SK-N-SH (cell line): ENCODE measurements around the gene CSTA. TPM values are rescaled to one million over a fixed set of nuclear protein-coding genes. Genes with fewer than 3 reads are reported as not detected.

Experiments
- CTCF ChIA-PET: fragments of 300-600, 350-600 bp; formaldehyde crosslinking; extraction: SDS; loops from one replicate; lab custom pipeline; 2021; lab: Yijun Ruan, JAX
- POLR2A ChIA-PET: fragments of 350-600 bp; sonication (Branson Sonifier 250); formaldehyde crosslinking; extraction: SDS; loops from one replicate; lab custom pipeline; 2020; ENCODE audit warnings: antibody characterized with exemption, inconsistent platforms; lab: Yijun Ruan, JAX
- DNase-seq: peaks from one replicate; pipeline ENCODE4 v3.0.0; 2012
- H2AFZ ChIP-seq: fragments of 200-600 bp; sonication (generic); 2 replicates; pipeline ENCODE4 v1.8.1; 2016; ENCODE audit warnings: antibody characterized with exemption, mild to moderate bottlenecking, low read depth
- H3F3A ChIP-seq: fragments of 200-600 bp; sonication (generic); replicated peaks from 2 replicates; pipeline ENCODE3; 2016; ENCODE audit warnings: antibody characterized with exemption, mild to moderate bottlenecking; ENCODE audit not compliant: insufficient read depth
- H3K27ac ChIP-seq, 2 experiments: fragments of 200-500 bp in 1 of 2; fragments of 200-600 bp in 1 of 2; sonication (Bioruptor generic) in 1 of 2; sonication (generic), shearing (Covaris generic) in 1 of 2; 2 replicates each; pipeline versions ENCODE4 v1.5.1 to v1.6.1; 2014 to 2016; ENCODE audit warnings: low read depth in 2 of 2, inconsistent platforms in 1 of 2, low read length in 1 of 2, mild to moderate bottlenecking in 1 of 2, mixed read lengths in 1 of 2
- H3K27me3 ChIP-seq: fragments of 200-600 bp; sonication (generic), shearing (Covaris generic); 2 replicates; pipeline ENCODE4 v1.6.1; 2016; ENCODE audit warnings: mixed run types; ENCODE audit not compliant: insufficient read depth
- H3K36me3 ChIP-seq, 2 experiments: fragments of 200-500 bp in 1 of 2; fragments of 200-600 bp in 1 of 2; sonication (Bioruptor generic) in 1 of 2; sonication (generic) in 1 of 2; replicated peaks in 1 of 2; 2 replicates each; pipeline versions ENCODE3 to v1.5.1; 2014 to 2016; ENCODE audit warnings: low read length in 1 of 2, mild to moderate bottlenecking in 1 of 2; ENCODE audit not compliant: insufficient read depth in 2 of 2, control insufficient read depth in 1 of 2
- H3K4me1 ChIP-seq, 2 experiments: fragments of 200-500 bp in 1 of 2; fragments of 200-600 bp in 1 of 2; sonication (Bioruptor generic) in 1 of 2; sonication (generic), shearing (Covaris generic) in 1 of 2; 2 replicates each; pipeline versions ENCODE4 v1.5.1 to v1.6.1; 2014 to 2016; ENCODE audit warnings: low read depth in 1 of 2, low read length in 1 of 2, mixed run types in 1 of 2; ENCODE audit not compliant: insufficient read depth in 2 of 2, control insufficient read depth in 1 of 2
- H3K4me2 ChIP-seq: fragments of 200-600 bp; sonication (generic), shearing (Covaris generic); 2 replicates; pipeline ENCODE4 v1.6.1; 2017; ENCODE audit warnings: mixed run types
- H3K4me3 ChIP-seq, 2 experiments: fragments of 200-500 bp in 1 of 2; fragments of 200-600 bp in 1 of 2; sonication (Bioruptor generic) in 1 of 2; sonication (generic), shearing (Covaris generic) in 1 of 2; 2 replicates each; pipeline versions ENCODE4 v1.5.1 to v1.8.1; 2014 to 2016; ENCODE audit warnings: low read depth in 2 of 2, inconsistent platforms in 1 of 2, low read length in 1 of 2, mild to moderate bottlenecking in 1 of 2, mixed read lengths in 1 of 2, moderate library complexity in 1 of 2
- H3K79me2 ChIP-seq: fragments of 200-600 bp; sonication (generic); 2 replicates; pipeline ENCODE4 v1.8.1; 2017; ENCODE audit warnings: mild to moderate bottlenecking; ENCODE audit not compliant: insufficient read depth
- H3K9ac ChIP-seq: fragments of 200-600 bp; sonication (generic); 2 replicates; pipeline ENCODE4 v1.6.1; 2017; ENCODE audit warnings: mixed run types
- H3K9me2 ChIP-seq: fragments of 200-600 bp; sonication (generic); 2 replicates; pipeline ENCODE4 v1.6.1; 2017; ENCODE audit warnings: mixed run types
- H3K9me3 ChIP-seq: fragments of 200-600 bp; sonication (generic); 2 replicates; pipeline ENCODE4 v1.6.1; 2017; ENCODE audit warnings: mixed run types, mild to moderate bottlenecking, moderate library complexity
- H4K20me1 ChIP-seq: fragments of 200-600 bp; sonication (generic); 2 replicates; pipeline ENCODE4 v1.6.1; 2017; ENCODE audit warnings: mild to moderate bottlenecking, mixed run types; ENCODE audit not compliant: insufficient read depth
- EZH2phosphoT487 ChIP-seq: fragments of 200-600 bp; sonication (generic); IDR thresholded peaks from 2 replicates; pipeline ENCODE4 v1.6.1; 2017; ENCODE audit warnings: low read depth, mixed run types, mild to moderate bottlenecking, antibody characterized with exemption, moderate library complexity, borderline replicate concordance
- FOXM1 ChIP-seq: IDR thresholded peaks from 2 replicates; pipeline ENCODE4 v1.4.0; 2012; ENCODE audit warnings: low read depth, mild to moderate bottlenecking
- NFIC ChIP-seq: IDR thresholded peaks from 2 replicates; pipeline ENCODE4 v1.4.0; 2012; ENCODE audit warnings: borderline replicate concordance
- NRF1 ChIP-seq: IDR thresholded peaks from 2 replicates; pipeline ENCODE4 v1.6.1; 2012; ENCODE audit warnings: low read depth, mild to moderate bottlenecking, low read length
- POLR2AphosphoS5 ChIP-seq: IDR thresholded peaks from 2 replicates; pipeline ENCODE4 v1.6.1; 2012; ENCODE audit warnings: low read depth, low read length
- RFX5 ChIP-seq: IDR thresholded peaks from 2 replicates; pipeline ENCODE4 v1.6.1; 2012; ENCODE audit warnings: mild to moderate bottlenecking, improper control_type of control experiment, low read length
- SMC3 ChIP-seq: IDR thresholded peaks from 2 replicates; pipeline ENCODE4 v1.6.1; 2012; ENCODE audit warnings: low read depth, low read length, improper control_type of control experiment
- TAF1 ChIP-seq: IDR thresholded peaks from 2 replicates; pipeline ENCODE4 v1.6.1; 2012; ENCODE audit warnings: low read depth, mild to moderate bottlenecking, low read length, moderate library complexity, borderline replicate concordance
- TCF12 ChIP-seq: IDR thresholded peaks from 2 replicates; pipeline ENCODE4 v1.4.0; 2012
- YY1 ChIP-seq: IDR thresholded peaks from 2 replicates; pipeline ENCODE4 v1.4.0; 2012; ENCODE audit warnings: low read depth, mild to moderate bottlenecking
- WGBS: methylation state at CpG from one replicate; pipeline ENCODE4 v1.1.6; 2017; ENCODE audit warnings: low lambda C conversion rate; 5-methylcytosine and 5-hydroxymethylcytosine counted together
- polyA plus RNA-seq, 3 experiments: library from polyadenylated mRNA; depleted of rRNA; stranded (reverse); fragments of >200 nt; gene quantifications; 2 replicates each; pipeline ENCODE4 v1.2.3, GENCODE V29; 2012
- TF ChIP-seq, protein P1 (sequence below): IDR thresholded peaks from 2 replicates; pipeline ENCODE4 v1.4.0; 2012; ENCODE audit warnings: low read depth
- TF ChIP-seq, protein P2 (sequence below): IDR thresholded peaks from 2 replicates; pipeline ENCODE4 v1.4.0; 2012; ENCODE audit warnings: low read depth, borderline replicate concordance
- TF ChIP-seq, protein P3 (sequence below): IDR thresholded peaks from 2 replicates; pipeline ENCODE4; 2012
- TF ChIP-seq, protein P4 (sequence below): fragments of 150-350 bp; IDR thresholded peaks from 2 replicates; pipeline ENCODE4 v1.6.1; 2017; ENCODE audit warnings: antibody characterized with exemption, low read length, low read depth, borderline replicate concordance
- TF ChIP-seq, protein P5 (sequence below): IDR thresholded peaks from 2 replicates; pipeline ENCODE4 v1.6.1; 2012; ENCODE audit warnings: mild to moderate bottlenecking, low read depth, low read length, moderate library complexity

CSTA gene
- polyA plus RNA-seq, 1 of the 3 experiments (the other 2 are of a cell fraction), result not detected

DNA sequence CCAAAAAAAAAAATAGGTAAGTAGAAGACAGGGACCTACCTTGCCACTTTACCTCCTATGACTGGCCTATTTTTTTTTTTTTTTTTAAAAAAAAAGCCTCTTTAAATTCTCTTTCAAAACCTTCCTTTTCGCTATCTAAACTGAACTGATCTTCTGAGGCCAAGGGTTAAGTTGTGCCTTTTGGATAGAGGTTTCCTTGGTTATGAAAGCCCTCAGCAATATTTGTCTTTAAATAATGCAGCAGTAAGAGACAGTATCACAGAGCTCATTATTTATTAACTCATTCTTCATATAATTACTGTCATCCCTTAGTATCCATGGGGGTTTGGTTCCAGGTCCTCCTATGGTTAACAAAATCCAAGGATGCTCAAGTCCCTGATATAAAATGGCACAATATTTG lies 49.0 kb downstream of the CSTA start:
- 86% methylated on average over 1 of the region's 1 CpG for WGBS
- H3K9me2 ChIP-seq, result no peaks in the 10 kb centered on the region
- no peaks in the 10 kb centered on the region for H3K27me3 ChIP-seq
- no peak overlapping the region for H3K4me2 ChIP-seq
- peaks cover 5% of the 10 kb centered on the region for H3F3A ChIP-seq
- no peaks in the 10 kb centered on the region for H4K20me1 ChIP-seq
- peaks cover 13% of the 10 kb centered on the region in 2 experiments for H3K36me3 ChIP-seq
- no peak for DNase-seq
- no peak overlapping the region for H3K9ac ChIP-seq
- no peak overlapping the region for H3K4me3 ChIP-seq
- no peak for TF ChIP-seq NRF1
- TF ChIP-seq, protein P1, sequence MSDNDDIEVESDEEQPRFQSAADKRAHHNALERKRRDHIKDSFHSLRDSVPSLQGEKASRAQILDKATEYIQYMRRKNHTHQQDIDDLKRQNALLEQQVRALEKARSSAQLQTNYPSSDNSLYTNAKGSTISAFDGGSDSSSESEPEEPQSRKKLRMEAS, result no peak
- no peak for TF ChIP-seq YY1
- TF ChIP-seq POLR2AphosphoS5, result no peak
- TF ChIP-seq, protein P2, sequence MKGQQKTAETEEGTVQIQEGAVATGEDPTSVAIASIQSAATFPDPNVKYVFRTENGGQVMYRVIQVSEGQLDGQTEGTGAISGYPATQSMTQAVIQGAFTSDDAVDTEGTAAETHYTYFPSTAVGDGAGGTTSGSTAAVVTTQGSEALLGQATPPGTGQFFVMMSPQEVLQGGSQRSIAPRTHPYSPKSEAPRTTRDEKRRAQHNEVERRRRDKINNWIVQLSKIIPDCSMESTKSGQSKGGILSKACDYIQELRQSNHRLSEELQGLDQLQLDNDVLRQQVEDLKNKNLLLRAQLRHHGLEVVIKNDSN, result no peak
- no peak for TF ChIP-seq TCF12
- TF ChIP-seq, protein P3, sequence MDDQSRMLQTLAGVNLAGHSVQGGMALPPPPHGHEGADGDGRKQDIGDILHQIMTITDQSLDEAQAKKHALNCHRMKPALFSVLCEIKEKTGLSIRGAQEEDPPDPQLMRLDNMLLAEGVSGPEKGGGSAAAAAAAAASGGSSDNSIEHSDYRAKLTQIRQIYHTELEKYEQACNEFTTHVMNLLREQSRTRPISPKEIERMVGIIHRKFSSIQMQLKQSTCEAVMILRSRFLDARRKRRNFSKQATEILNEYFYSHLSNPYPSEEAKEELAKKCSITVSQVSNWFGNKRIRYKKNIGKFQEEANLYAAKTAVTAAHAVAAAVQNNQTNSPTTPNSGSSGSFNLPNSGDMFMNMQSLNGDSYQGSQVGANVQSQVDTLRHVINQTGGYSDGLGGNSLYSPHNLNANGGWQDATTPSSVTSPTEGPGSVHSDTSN, result no peak
- no peak for TF ChIP-seq RFX5
- ChIA-PET POLR2A (no interaction called here), CTCF (no interaction called here)
- no peak overlapping the region for H2AFZ ChIP-seq
- no peaks in the 10 kb centered on the region for H3K4me1 ChIP-seq
- no peak overlapping the region for H3K27ac ChIP-seq
- H3K9me3 ChIP-seq, result no peaks in the 10 kb centered on the region
- peaks cover 10% of the 10 kb centered on the region; the same call in 1 of the 2 replicates for H3K79me2 ChIP-seq

DNA sequence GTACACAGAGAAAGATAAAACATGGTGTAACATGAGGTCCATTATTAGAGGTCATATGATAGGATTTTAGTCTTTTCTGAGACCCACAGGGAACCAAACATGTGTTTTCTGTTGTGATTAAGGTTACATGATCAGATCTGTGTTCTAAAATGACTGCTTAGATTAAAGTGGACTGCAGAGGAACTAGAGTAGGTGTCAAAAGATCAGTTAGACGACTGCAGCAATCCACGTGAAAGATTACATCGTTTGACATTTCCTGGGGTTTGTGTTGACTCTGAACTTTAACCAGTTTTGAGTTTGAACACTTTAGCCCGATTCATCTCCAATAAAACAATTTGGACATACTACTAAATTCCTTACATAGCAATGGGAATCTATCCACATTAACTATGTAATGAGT lies 52.9 kb downstream of the CSTA start:
- H3K36me3 ChIP-seq, result peaks cover 2 to 4% of the 10 kb centered on the region in 2 experiments
- H3K4me3 ChIP-seq, result no peak overlapping the region
- TF ChIP-seq, protein P4, sequence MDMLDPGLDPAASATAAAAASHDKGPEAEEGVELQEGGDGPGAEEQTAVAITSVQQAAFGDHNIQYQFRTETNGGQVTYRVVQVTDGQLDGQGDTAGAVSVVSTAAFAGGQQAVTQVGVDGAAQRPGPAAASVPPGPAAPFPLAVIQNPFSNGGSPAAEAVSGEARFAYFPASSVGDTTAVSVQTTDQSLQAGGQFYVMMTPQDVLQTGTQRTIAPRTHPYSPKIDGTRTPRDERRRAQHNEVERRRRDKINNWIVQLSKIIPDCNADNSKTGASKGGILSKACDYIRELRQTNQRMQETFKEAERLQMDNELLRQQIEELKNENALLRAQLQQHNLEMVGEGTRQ, result no peak
- TF ChIP-seq, protein P5, sequence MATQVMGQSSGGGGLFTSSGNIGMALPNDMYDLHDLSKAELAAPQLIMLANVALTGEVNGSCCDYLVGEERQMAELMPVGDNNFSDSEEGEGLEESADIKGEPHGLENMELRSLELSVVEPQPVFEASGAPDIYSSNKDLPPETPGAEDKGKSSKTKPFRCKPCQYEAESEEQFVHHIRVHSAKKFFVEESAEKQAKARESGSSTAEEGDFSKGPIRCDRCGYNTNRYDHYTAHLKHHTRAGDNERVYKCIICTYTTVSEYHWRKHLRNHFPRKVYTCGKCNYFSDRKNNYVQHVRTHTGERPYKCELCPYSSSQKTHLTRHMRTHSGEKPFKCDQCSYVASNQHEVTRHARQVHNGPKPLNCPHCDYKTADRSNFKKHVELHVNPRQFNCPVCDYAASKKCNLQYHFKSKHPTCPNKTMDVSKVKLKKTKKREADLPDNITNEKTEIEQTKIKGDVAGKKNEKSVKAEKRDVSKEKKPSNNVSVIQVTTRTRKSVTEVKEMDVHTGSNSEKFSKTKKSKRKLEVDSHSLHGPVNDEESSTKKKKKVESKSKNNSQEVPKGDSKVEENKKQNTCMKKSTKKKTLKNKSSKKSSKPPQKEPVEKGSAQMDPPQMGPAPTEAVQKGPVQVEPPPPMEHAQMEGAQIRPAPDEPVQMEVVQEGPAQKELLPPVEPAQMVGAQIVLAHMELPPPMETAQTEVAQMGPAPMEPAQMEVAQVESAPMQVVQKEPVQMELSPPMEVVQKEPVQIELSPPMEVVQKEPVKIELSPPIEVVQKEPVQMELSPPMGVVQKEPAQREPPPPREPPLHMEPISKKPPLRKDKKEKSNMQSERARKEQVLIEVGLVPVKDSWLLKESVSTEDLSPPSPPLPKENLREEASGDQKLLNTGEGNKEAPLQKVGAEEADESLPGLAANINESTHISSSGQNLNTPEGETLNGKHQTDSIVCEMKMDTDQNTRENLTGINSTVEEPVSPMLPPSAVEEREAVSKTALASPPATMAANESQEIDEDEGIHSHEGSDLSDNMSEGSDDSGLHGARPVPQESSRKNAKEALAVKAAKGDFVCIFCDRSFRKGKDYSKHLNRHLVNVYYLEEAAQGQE, result no peak
- TF ChIP-seq TAF1 (no peak), FOXM1 (no peak), TCF12 (no peak), NFIC (no peak), SMC3 (no peak), RFX5 (no peak), EZH2phosphoT487 (no peak)
- TF ChIP-seq, protein P1, result no peak
- TF ChIP-seq, protein P2, result no peak
- peaks cover 5% of the 10 kb centered on the region for H3F3A ChIP-seq
- H4K20me1 ChIP-seq, result no peaks in the 10 kb centered on the region
- no peak overlapping the region for H3K27ac ChIP-seq
- DNase-seq, result no peak
- H3K4me1 ChIP-seq, result peaks cover 4 to 6% of the 10 kb centered on the region in 2 experiments; a peak in 3 of 4 replicates
- H3K9me3 ChIP-seq, result no peaks in the 10 kb centered on the region
- no peaks in the 10 kb centered on the region for H3K27me3 ChIP-seq
- no peaks in the 10 kb centered on the region for H3K9me2 ChIP-seq
- ChIA-PET POLR2A (no interaction called here), CTCF (no interaction called here)
- 96% methylated on average over 4 of the region's 4 CpGs for WGBS
- H3K9ac ChIP-seq, result no peak overlapping the region
- peaks cover 46% of the 10 kb centered on the region for H3K79me2 ChIP-seq
- H2AFZ ChIP-seq, result no peak overlapping the region
- no peak overlapping the region for H3K4me2 ChIP-seq
